DOHH2 (cell line): Measurements from ENCODE around the gene TTC12.

Experiments
- H3F3A ChIP-seq: fragments of 200-600 bp; sonication (generic), shearing (Covaris generic); 2 replicates; pipeline ENCODE4 v1.6.0; 2016; ENCODE audit warnings: antibody characterized with exemption, mild to moderate bottlenecking; ENCODE audit not compliant: control insufficient read depth, insufficient read depth
- H3K27ac ChIP-seq: fragments of 200-600 bp; sonication (generic); 2 replicates; pipeline ENCODE4 v1.5.1; 2014; ENCODE audit warnings: low read depth, mild to moderate bottlenecking, low read length, moderate library complexity
- H3K27me3 ChIP-seq: fragments of 200-600 bp; sonication (generic); 2 replicates; pipeline ENCODE4 v1.6.1; 2014; ENCODE audit warnings: mild to moderate bottlenecking, low read length, mixed read lengths; ENCODE audit not compliant: control insufficient read depth
- H3K36me3 ChIP-seq: fragments of 200-600 bp; sonication (generic); 2 replicates; pipeline ENCODE4 v1.6.1; 2014; ENCODE audit warnings: mild to moderate bottlenecking, low read length, moderate library complexity, mixed read lengths; ENCODE audit not compliant: control insufficient read depth
- H3K4me1 ChIP-seq: fragments of 200-600 bp; sonication (generic); 2 replicates; pipeline ENCODE4 v1.6.1; 2014; ENCODE audit warnings: mild to moderate bottlenecking, low read length, mixed read lengths; ENCODE audit not compliant: control insufficient read depth
- H3K4me2 ChIP-seq: fragments of 200-600 bp; sonication (generic); 2 replicates; pipeline ENCODE4 v1.6.0; 2014; ENCODE audit warnings: mild to moderate bottlenecking, low read length, moderate library complexity
- H3K4me3 ChIP-seq: fragments of 200-600 bp; sonication (generic); 2 replicates; pipeline ENCODE4 v1.5.1; 2014; ENCODE audit warnings: mild to moderate bottlenecking, low read length, mixed read lengths
- H3K79me2 ChIP-seq: fragments of 200-600 bp; sonication (generic); 2 replicates; pipeline ENCODE4 v1.6.1; 2014; ENCODE audit warnings: mild to moderate bottlenecking, low read length, mixed read lengths; ENCODE audit not compliant: control insufficient read depth
- H3K9me2 ChIP-seq: fragments of 200-600 bp; sonication (generic); replicated peaks from 2 replicates; pipeline ENCODE4 v1.6.1; 2014; ENCODE audit warnings: mild to moderate bottlenecking, low read length, mixed read lengths; ENCODE audit not compliant: control insufficient read depth
- H3K9me3 ChIP-seq: fragments of 200-600 bp; sonication (generic); 2 replicates; pipeline ENCODE4 v1.6.1; 2014; ENCODE audit warnings: antibody characterized with exemption, low read length, mixed read lengths; ENCODE audit not compliant: control insufficient read depth, insufficient read depth
- H4K20me1 ChIP-seq: fragments of 200-600 bp; sonication (generic); 2 replicates; pipeline ENCODE4 v1.6.0; 2014; ENCODE audit warnings: low read depth, mild to moderate bottlenecking, antibody characterized with exemption, low read length, moderate library complexity; ENCODE audit not compliant: control insufficient read depth, insufficient read depth
- CTCF ChIP-seq: fragments of 200-600 bp; sonication (generic); IDR thresholded peaks from one replicate; pipeline ENCODE4 v1.5.1; 2014; ENCODE audit warnings: antibody characterized with exemption, mild to moderate bottlenecking, low read depth, low read length; ENCODE audit not compliant: poor library complexity, severe bottlenecking
- EZH2phosphoT487 ChIP-seq: fragments of 200-600 bp; sonication (generic); IDR thresholded peaks from 2 replicates; pipeline ENCODE4 v1.6.1; 2017; ENCODE audit warnings: borderline replicate concordance, mild to moderate bottlenecking, antibody characterized with exemption, low read length, moderate library complexity, mixed read lengths

The TTC12 gene

GRCh38 chr11:113378692-113379091, 64.3 kb downstream of the TTC12 start:
- H3K4me3 ChIP-seq = no peak overlapping the region
- no peaks in the 10 kb centered on the region for H3K36me3 ChIP-seq
- H3K9me3 ChIP-seq = no peaks in the 10 kb centered on the region
- no peak for TF ChIP-seq EZH2phosphoT487
- TF ChIP-seq CTCF = no peak
- H3K27ac ChIP-seq = no peak overlapping the region
- no peaks in the 10 kb centered on the region for H3K79me2 ChIP-seq
- H3K4me2 ChIP-seq = no peak overlapping the region
- no peaks in the 10 kb centered on the region for H4K20me1 ChIP-seq
- H3K9me2 ChIP-seq = no peaks in the 10 kb centered on the region
- no peaks in the 10 kb centered on the region for H3K27me3 ChIP-seq
- no peaks in the 10 kb centered on the region for H3F3A ChIP-seq
- no peaks in the 10 kb centered on the region for H3K4me1 ChIP-seq

GRCh38 chr11:113382121-113382520, 67.7 kb downstream of the TTC12 start:
- Histone ChIP-seq H3K4me3 (no peak overlapping the region), H3K4me1 (no peaks in the 10 kb centered on the region), H4K20me1 (no peaks in the 10 kb centered on the region), H3K36me3 (no peaks in the 10 kb centered on the region), H3K27ac (no peak overlapping the region), H3F3A (no peaks in the 10 kb centered on the region), H3K4me2 (no peak overlapping the region), H3K9me2 (no peaks in the 10 kb centered on the region), H3K27me3 (no peaks in the 10 kb centered on the region), H3K79me2 (no peaks in the 10 kb centered on the region), H3K9me3 (no peaks in the 10 kb centered on the region)
- no peak for TF ChIP-seq CTCF
- no peak for TF ChIP-seq EZH2phosphoT487

GRCh38 chr11:113384551-113384950, 70.2 kb downstream of the TTC12 start:
- TF ChIP-seq EZH2phosphoT487 (no peak), CTCF (no peak)
- H3K79me2 ChIP-seq = no peaks in the 10 kb centered on the region
- no peaks in the 10 kb centered on the region for H3F3A ChIP-seq
- no peaks in the 10 kb centered on the region for H3K27me3 ChIP-seq
- no peak overlapping the region for H3K27ac ChIP-seq
- no peaks in the 10 kb centered on the region for H3K9me2 ChIP-seq
- H4K20me1 ChIP-seq = no peaks in the 10 kb centered on the region
- no peaks in the 10 kb centered on the region for H3K9me3 ChIP-seq
- no peaks in the 10 kb centered on the region for H3K4me1 ChIP-seq
- no peak overlapping the region for H3K4me2 ChIP-seq
- H3K4me3 ChIP-seq = no peak overlapping the region
- H3K36me3 ChIP-seq = no peaks in the 10 kb centered on the region

DNA sequence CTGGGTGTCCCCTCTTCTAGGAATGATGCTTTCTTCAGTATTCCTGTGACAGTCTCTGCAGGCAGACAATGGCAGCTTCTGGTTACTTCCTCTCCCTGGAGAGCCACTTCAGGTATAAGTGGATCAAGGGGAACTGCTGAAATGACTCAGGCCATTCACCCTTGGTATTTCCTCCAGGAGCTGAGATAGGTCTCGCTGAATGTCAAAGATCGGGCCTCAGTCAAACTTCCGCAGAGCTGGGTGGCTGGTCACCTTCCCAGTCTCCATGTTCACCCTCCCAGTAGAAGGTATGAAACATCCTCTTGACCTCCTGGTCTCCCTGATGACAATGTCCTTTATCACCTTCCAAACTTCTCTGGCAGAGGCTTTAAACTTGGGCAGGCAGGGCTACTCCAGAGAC, 71.4 kb downstream of the TTC12 start:
- no peaks in the 10 kb centered on the region for H4K20me1 ChIP-seq
- H3K27ac ChIP-seq = no peak overlapping the region
- TF ChIP-seq EZH2phosphoT487 (no peak), CTCF (no peak)
- no peak overlapping the region for H3K4me2 ChIP-seq
- H3K9me3 ChIP-seq = no peaks in the 10 kb centered on the region
- no peaks in the 10 kb centered on the region for H3F3A ChIP-seq
- no peaks in the 10 kb centered on the region for H3K36me3 ChIP-seq
- H3K4me3 ChIP-seq = no peak overlapping the region
- no peaks in the 10 kb centered on the region for H3K4me1 ChIP-seq
- no peaks in the 10 kb centered on the region for H3K79me2 ChIP-seq
- no peaks in the 10 kb centered on the region for H3K27me3 ChIP-seq
- no peaks in the 10 kb centered on the region for H3K9me2 ChIP-seq
